H54 (cell line): ENCODE measurements around the gene CEP128.

Experiments used
- DNase-seq: peaks from one replicate; pipeline ENCODE4 v3.0.0; 2011; ENCODE audit warnings: low spot score, mixed read lengths; ENCODE audit not compliant: insufficient read length
- FAIRE-seq: peaks from 3 replicates; lab custom pipeline; 2011; peaks lifted over from hg19 to GRCh38; lab: Jason Lieb, UNC
- POLR2A ChIP-seq: IDR thresholded peaks from 2 replicates; pipeline ENCODE4 v1.6.1; 2011; ENCODE audit warnings: low read depth, mild to moderate bottlenecking, low read length

Gene CEP128

GRCh38 chr14:80798878-80799277 lies 142.7 kb downstream of the CEP128 start:
- FAIRE-seq (no peak), DNase-seq (no peak)
- no peak for TF ChIP-seq POLR2A

DNA sequence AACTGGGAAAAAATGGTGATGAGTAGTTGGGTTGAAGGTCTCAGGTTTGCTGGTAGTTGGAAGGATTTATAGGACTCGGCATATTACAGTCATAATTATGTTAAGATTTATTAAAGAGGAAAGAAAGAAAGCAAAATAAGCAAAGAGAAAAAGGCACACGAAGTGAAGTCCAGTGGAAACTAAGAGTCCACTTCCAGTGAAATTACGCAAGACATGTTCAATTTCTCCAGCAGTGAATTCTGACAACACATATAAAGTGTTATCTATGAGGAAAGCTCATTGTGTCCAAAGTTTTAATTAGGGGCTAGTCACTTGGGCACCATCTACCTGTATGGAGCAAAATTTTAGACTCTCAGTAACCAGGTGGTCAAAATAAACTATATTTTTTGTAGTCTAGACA lies 143.3 kb downstream of the CEP128 start:
- no peak for TF ChIP-seq POLR2A
- FAIRE-seq (no peak), DNase-seq (no peak)

GRCh38 chr14:80792771-80793170 lies 148.8 kb downstream of the CEP128 start:
- FAIRE-seq (no peak), DNase-seq (no peak)
- TF ChIP-seq POLR2A: no peak

GRCh38 chr14:80787876-80788275 lies 153.7 kb downstream of the CEP128 start:
- no peak for FAIRE-seq
- DNase-seq: no peak
- no peak for TF ChIP-seq POLR2A

- TF ChIP-seq POLR2A: no peak
- FAIRE-seq (no peak), DNase-seq (no peak)
These were observed 156.7 kb downstream of the CEP128 start for GRCh38 chr14:80784820-80785219.

- DNase-seq: no peak
- no peak for FAIRE-seq
- TF ChIP-seq POLR2A: no peak
These were observed 159.6 kb downstream of the CEP128 start for GRCh38 chr14:80781972-80782367.

- FAIRE-seq (no peak), DNase-seq (no peak)
- TF ChIP-seq POLR2A: no peak
These were observed 161.0 kb downstream of the CEP128 start for GRCh38 chr14:80780500-80780899.

GRCh38 chr14:80776657-80777056 lies 164.9 kb downstream of the CEP128 start:
- FAIRE-seq (no peak), DNase-seq (no peak)
- TF ChIP-seq POLR2A: no peak

GRCh38 chr14:80776186-80776585 lies 165.4 kb downstream of the CEP128 start:
- no peak for DNase-seq
- no peak for TF ChIP-seq POLR2A
- no peak for FAIRE-seq

DNA sequence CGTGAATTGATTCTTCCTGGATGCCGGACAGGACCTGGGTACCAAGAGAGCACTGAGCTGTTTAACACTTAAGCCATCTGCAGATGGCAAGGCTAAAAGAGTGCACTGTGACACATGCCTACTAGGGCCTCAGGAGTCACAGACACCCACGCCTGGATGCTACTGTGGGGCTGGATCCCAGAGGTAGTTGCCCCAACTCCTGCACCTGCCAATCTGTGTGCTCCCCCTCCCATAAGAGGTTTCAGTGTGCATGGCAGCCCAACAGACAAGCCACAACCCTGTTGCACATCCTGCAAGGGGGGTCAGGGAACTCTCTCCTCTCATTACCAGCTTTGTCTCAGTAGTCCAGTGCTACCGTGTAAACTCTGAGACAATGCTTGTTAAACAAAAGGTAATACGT lies 169.0 kb downstream of the CEP128 start:
- no peak for TF ChIP-seq POLR2A
- no peak for FAIRE-seq
- DNase-seq: no peak

- no peak for DNase-seq
- no peak for FAIRE-seq
- TF ChIP-seq POLR2A: no peak
These were observed 170.3 kb downstream of the CEP128 start for GRCh38 chr14:80771201-80771600.

DNA sequence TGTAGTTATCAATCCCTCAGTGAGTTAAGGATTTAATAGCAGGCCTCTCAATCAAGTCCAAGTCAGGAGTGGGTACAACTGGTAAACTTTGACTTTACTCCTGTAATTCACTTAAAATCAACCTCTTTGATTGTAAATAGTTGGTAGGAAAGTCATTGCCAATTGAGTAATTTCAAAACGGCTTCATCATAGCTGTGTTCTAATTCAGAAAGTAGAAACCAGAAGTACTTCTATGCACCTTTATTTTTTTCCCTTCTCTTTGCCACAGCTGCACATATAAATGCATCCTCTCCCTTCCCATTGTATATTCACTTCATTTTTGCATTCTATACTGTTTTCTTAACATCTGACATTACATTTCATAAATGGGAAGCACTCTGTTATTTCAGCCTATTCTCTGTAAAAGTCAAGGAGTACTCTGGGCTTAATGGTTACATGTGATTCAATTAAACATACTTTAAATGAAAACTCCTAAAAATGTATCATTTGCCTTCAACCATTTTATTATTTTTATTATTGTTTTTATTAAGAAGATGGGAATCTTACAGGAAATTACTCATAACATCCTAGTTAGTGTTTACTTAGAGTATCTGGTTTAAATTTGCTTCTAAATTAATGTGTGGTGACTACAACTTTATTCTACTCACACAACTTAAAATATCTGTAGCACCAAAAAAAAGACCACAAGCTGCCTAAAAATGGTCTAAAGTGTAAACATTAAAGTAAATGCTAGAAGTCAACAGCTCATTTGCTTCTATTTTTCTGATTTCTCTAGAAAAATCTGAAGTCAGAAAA lies 171.2 kb downstream of the CEP128 start:
- TF ChIP-seq POLR2A: no peak
- no peak for FAIRE-seq
- DNase-seq: no peak

- DNase-seq (no peak), FAIRE-seq (no peak)
- TF ChIP-seq POLR2A: no peak
These were observed 172.9 kb downstream of the CEP128 start for GRCh38 chr14:80768646-80769045.

DNA sequence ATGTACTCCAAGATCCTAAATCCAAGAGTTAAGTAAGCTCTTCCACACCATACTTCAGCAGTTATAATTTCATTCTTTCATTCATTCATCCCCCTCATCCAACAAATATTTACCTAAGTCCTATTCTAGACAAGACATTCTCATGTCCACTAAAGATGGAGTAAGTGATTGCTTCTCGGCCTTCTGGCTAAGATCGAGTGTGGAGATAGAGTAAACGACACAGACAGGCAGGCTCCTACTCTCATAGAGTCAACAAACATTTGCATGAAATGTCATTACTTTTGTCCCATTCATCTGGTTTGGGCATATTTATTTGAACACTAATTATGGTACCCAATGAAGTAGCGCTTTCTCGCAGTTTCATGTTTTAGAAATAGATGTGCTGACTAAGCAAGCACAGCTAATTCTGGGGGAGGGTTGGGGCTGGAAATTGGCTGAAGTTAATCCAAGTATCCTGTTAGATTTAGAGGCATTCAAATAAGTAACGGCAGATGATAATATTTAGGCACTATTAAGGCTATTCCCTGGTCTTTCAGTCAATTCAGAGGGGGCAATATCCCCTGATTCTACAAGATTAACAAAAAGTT lies 176.5 kb downstream of the CEP128 start:
- TF ChIP-seq POLR2A: no peak
- no peak for DNase-seq
- no peak for FAIRE-seq

GRCh38 chr14:80764496-80764895 lies 177.0 kb downstream of the CEP128 start:
- FAIRE-seq (no peak), DNase-seq (no peak)
- TF ChIP-seq POLR2A: no peak

- FAIRE-seq (no peak), DNase-seq (no peak)
- TF ChIP-seq POLR2A: no peak
These were observed 178.8 kb downstream of the CEP128 start for GRCh38 chr14:80762641-80763228.
